Suppressor macrophage treated with lipopolysaccharide for 4 hours (primary cell): Measurements from ENCODE around the gene LCN1.

ENCODE experiments used
- DNase-seq: peaks from one replicate; pipeline ENCODE4 v3.0.0-alpha.2; 2020

The LCN1 gene

GRCh38 chr9:135520916-135521607, at the start of gene LCN1:
LCN1 (plus strand) TSS chr9:135521440; CDS start chr9:135521498, 58 bp downstream.
- no peak for DNase-seq

- DNase-seq: no peak
These were observed 49.2 kb upstream of the LCN1 start for GRCh38 chr9:135471791-135472640.

- DNase-seq: no peak
These were observed 47.2 kb upstream of the LCN1 start for GRCh38 chr9:135473972-135474543.

- DNase-seq: peak; percentile 18
These were observed 46.3 kb upstream of the LCN1 start for GRCh38 chr9:135474915-135475314.

DNA sequence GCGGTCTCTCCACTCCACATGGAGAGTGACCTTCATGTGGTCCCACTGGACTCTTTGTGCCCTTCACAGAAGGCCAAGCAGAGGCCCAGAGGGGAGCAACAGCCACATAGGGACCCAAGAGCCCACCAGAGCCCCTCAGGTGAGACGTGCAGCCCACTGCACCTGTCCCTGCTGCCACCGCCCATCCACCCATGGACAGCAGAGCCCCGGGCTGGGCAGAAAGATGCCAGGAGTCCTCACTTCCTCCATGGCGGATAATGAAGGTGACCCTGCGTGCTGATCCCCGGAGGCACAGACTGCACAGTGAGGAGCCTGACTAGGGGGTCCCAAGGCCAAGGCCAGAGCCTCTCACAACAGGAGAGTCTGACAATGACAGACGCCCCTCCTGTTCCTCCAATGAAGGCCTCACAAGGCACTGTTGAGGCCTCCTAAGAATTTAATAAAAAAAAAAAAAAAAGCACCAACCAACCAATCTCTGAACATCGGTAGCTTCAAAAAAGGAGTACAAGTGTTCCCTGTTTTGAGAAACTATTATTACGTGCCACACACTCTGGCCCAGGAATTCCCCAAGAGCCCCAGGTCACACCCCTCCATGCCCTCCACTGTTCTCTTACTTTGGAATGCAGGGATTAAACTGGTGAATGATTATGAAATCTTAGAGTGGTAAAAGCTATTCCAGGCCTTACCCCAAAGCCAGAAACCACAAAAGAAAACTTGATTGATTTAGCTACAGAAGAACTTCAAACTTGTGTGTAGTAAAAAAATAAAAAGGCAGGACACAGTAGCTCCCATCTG, 44.5 kb upstream of the LCN1 start:
- DNase-seq: no peak

DNA sequence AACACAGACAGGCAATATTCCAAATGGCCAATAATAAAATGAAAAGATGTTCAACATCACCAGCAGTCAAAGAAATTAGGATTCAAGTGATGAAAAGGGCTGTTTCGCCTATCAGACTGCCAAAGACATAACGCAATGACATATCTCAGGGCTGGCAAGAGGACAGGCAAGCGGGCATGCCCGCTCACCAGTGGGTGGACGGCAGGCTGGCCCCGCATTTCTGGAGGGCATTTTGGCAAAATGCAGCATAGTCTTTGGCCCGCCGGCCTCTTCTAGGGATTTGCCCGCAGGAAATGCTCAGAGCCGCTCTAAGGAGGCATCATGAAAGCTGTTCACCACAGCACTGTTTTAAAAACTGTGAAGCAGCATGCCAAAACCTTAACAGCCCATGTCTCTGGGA, 43.0 kb upstream of the LCN1 start:
- DNase-seq: no peak

DNA sequence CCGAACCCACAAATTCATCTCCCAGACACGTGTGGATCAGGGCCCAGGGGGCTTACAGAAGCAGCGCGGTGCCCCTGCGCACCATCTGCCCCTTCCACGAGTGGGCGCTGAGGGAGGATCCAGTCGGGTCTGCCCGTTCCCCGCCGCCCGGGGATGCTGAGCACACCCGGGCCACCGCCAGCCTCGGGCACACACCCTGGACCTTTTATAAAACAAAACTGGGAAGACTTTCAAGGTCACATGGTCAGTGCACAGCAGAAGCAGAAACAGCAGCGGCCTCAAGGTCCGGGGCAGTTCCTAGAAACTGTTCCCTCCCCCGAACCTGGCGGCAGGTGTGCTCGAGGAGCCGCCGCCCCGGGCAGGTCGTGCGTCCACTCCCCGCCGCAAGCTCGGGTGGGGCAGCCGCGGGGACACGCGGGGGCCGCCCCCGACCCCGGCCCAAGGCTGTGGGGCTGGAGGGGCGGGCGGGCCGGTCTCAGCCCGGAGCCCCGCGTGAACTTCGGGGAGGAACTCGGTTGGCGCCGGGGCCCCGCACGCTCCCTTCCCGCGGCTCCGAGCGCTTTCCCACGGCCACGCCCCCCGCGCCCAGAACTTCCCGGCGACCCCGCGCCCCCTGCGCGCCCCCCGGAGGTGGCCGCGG, 42.3 kb upstream of the LCN1 start:
- DNase-seq: peak; percentile 40

DNA sequence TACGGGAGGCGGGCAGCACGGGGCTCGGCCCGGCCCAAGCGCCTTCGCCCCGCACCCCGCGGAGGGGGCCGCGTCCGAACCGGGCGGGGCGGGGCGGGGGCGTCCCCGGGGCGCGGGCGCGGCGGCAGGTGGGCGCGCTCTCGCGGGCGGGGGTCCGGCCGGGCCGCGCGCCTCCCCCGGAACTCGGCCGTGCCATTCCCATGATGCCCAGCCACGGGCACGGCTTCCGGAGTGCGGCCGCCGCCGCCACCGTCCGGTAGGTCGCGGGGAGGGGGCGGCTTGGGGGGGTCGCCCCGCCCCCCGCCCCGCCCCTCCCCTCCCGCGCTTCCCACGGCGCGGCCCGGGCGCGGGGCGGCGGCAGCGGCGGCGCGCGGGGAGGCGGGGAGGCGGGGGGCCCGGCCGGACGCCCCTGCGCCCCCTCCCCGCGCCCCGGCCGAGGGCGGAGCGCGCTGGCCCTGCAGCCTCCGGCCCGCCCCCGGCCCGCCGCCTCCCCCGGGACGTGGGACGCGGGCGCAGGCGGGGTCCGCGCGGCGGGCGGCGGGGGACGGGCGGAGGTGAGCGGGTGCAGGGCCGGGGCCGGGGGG, 41.7 kb upstream of the LCN1 start, which contains the start of gene PPP1R26:
TSS of gene PPP1R26 (plus strand) at position 314 of the 584 bp plus-strand sequence. CDS start 4,729 bp downstream, outside the sequence.
- DNase-seq: peak; percentile 26

- peak; percentile 50 for DNase-seq
These were observed 40.9 kb upstream of the LCN1 start for GRCh38 chr9:135480071-135480939.

DNA sequence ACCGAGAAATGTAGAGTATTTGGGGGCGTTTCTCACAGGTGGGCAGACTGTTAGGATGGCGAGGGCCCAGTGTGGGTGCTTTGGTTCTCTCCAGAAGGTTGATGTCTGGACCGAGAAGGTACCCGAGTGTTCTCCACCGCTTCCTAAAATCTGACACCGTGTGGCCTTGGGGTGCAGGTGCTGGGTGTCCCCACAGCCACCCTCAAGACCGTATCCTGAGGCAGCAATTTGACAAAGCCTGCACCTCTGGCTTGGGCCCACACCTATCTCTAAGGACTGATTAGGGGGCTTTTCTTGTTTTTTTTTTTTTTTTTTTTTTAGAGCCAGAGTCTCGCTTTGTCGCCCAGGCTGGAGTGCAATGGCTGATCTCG, 40.3 kb upstream of the LCN1 start:
- DNase-seq: no peak

GRCh38 chr9:135482015-135482754, 39.1 kb upstream of the LCN1 start:
- DNase-seq: no peak

DNA sequence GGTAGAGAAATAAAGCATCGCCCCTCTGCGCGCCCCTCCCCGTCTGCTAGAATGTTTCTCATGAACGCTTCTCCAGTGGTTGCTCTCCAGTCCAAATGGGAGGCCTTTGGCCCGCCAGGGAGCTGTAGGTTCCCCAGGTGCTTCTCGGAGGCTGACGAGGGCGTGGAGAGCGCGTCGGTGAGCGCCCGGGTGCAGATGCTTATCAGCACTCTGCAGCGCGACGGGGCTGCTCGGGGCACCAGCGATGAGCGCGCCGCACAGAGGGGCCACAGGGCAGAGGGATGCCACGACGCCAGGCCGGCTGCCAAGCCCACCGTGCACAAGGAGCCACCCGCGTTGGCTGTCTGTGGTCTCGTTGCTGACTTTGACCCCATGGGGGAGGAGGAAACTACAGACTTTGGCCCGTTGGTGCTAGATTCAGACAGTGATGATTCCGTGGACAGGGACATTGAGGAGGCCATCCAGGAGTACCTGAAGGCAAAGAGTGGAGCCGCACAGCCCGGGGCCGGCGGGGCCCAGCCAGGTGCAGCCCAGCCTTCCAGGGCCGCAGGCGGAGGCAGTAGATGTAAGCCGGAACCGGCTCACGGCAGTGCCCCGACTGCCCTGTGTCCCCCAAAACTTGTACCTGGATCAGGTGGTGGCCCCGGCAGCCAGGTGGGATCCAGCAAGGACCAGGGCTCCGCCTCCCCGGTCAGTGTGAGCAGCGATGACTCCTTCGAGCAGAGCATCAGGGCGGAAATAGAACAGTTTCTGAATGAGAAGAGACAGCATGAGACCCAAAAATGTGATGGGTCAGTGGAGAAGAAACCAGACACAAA, 36.6 kb upstream of the LCN1 start:
- no peak for DNase-seq

GRCh38 chr9:135485385-135485784, 35.9 kb upstream of the LCN1 start:
- no peak for DNase-seq

DNA sequence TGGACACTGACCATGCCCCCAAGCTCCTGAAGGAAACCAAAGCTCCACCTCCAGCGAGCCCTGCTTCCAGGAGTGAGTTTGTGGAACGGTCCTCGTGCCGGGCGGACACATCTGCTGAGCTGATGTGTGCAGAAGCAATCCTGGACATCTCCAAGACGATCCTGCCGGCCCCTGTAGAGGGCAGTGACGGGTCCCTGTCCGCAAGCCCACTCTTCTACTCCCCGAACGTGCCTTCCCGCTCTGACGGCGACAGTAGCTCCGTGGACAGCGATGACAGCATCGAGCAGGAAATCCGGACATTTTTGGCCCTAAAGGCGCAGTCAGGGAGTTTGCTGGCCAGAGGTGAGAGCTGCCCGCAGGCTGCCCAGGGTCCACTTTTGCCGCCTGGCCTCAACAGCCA, 35.4 kb upstream of the LCN1 start:
- no peak for DNase-seq

- DNase-seq: no peak
These were observed 34.8 kb upstream of the LCN1 start for GRCh38 chr9:135486267-135487065.

GRCh38 chr9:135487281-135488012, 33.8 kb upstream of the LCN1 start:
- DNase-seq: no peak

DNA sequence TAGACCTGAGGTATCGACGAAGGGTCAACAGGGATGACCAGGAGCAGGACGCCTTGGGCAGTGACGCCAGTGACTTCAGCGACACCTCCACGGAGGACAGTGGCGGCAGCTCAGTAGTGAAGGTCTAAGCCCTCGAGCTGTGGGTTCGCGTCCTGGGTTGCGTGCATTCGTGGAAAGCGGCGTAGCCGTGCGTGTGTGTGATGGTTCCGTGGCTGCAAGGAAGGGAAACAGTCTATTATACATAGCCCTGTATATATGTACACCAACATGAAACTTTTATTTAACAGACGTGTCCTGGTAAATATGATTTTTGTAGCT, 33.3 kb upstream of the LCN1 start:
- no peak for DNase-seq

GRCh38 chr9:135488527-135488926, 32.7 kb upstream of the LCN1 start:
- DNase-seq: no peak
